Skin of body (tissue), 2 donors: ENCODE data around the gene THYN1. TPM values are rescaled to one million over a fixed set of nuclear protein-coding genes. Genes with fewer than 3 reads are reported as not detected.
"Not testable (repeated sequence)": the region's sequence is repeated elsewhere in the genome, so short reads cannot be mapped to it uniquely, and the experiment has no call there.

Source experiments
- DNase-seq: peaks from one replicate; lab custom pipeline; 2025; lab: John Stamatoyannopoulos, UW
- total RNA-seq: library from RNA; depleted of rRNA; stranded (reverse); fragments of >200 nt; gene quantifications from one replicate; pipeline ENCODE4 v1.2.3, GENCODE V29; 2014

The THYN1 gene
- 28.8 TPM for total RNA-seq

DNA sequence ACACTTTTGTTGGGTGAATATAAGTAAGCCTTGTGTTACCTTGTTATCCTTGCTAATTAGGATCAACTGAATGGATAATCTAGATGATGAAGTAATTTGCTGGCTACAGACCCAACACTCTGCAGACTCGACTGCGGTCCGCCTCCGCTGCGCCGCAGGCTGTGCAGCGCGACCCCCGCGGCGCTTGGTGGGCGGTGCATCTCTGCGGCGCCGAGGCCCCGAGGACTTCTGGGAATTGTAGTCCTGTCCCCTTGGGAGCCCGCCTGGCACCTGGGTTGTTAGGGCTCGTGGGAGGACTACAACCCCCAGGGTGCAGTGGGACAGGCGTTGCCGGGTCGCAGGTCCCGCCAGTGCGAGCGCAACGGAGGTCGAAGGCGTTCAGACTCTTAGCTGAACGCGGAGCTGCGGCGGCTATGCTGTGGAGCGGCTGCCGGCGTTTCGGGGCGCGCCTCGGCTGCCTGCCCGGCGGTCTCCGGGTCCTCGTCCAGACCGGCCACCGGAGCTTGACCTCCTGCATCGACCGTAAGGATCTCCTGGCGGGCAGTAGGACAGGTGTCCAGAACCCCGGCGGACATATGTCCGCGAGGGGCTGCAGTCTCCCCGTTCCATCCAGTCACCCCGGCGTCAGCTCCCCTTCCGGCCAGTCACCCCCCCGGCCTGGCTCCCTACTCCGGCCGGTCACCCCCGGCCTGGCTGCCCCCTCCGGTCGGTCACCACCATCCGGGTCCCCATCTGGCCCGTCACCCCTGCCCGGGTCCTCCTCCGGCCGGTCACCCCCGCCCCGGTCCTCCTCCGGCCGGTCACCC is at the start of gene THYN1, which contains the start of gene ACAD8:
Gene THYN1, minus strand, starts transcription at position 165 of the 806 bp plus-strand sequence. CDS start 470 bp downstream, outside the sequence.
Gene ACAD8, plus strand, starts transcription at position 381 of the 806 bp plus-strand sequence. Its CDS starts 33 bp downstream, at position 414.
- DNase-seq: peak; percentile 96

DNA sequence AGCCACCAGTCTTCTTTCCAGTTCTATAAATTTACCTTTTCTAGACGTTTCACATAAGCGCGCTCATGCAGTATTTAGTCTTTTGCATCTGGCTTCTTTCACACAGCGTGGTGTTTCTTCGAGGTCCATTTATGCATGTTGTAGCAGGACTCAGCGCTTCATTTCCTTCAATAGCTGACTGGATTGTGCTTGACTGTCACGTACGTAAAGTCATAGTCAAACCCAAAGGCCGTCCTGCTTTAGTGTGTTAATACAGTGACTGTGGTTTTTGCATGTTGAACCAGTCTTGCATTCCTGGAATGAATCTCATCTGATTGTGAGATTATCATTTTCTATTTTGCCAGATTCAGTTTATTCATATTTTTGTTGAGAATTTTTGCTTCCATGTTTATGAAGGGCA is 41.5 kb upstream of the THYN1 start:
- no peak for DNase-seq

DNA sequence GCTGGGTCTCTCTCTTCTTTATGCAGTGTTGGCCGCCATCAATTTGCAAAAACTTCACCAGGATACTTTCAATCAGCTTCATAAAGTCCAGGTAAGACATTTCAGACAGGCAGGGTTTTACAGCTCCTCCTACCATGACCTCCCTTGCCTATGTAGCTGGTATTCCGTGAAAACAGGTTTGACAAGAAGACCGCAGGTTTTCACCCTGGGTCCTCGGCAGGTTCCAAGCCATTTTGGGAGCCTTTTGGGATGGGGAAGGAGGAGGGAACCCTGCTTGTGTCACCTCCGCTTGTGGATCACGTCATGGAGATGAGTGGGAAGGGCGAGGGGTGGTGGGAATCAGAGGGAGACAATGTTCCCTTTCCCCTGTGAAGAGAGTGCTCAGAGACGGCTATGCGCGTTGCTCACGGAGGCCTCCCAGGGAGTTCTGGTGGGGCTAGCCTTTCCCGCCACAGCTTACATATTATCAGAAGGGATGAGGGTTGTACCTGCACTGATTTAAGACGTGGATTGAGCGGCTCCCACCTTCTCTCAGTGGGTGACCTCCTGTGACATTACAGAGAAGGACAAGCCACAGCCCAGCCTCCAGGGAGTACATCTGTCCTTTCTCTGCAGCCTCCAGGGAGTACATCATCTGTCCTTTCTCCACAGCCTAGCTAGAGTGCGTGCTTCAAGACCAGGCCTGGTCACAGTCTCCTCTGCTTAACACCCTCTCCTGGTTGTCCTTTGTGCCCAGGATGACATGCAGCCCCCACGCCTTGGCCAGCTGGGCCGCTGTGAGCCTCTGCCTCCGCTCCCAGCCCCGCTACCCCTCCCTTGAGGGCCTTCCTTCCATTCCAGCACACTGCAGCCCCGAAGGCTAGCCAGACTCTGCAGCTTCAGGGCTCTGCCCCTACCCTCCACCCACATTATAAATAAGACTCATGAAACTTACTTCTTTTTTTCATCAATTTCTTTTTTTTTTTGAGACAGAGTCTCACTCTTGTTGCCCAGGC is 40.3 kb upstream of the THYN1 start:
- DNase-seq: no peak

DNA sequence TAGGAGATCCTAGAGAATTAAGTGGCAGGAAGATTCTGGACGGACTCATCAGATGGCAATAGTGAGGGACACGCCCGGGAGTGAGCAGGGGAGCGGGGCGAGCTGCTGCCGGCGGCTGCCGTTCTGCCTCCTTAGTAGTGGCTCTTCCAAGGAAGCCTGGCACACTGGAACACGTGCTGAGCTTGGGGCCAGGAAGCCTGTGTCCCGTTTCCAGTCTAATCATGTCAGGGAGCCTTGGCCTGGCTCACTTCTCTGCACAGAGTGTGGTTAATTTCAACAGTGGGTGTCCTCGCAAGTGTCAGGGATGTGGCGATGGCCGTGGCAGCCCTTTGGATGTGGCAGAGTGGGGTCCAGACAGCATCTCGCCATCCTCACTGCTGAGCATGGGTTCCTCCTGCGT is 39.5 kb upstream of the THYN1 start:
- DNase-seq: no peak

DNA sequence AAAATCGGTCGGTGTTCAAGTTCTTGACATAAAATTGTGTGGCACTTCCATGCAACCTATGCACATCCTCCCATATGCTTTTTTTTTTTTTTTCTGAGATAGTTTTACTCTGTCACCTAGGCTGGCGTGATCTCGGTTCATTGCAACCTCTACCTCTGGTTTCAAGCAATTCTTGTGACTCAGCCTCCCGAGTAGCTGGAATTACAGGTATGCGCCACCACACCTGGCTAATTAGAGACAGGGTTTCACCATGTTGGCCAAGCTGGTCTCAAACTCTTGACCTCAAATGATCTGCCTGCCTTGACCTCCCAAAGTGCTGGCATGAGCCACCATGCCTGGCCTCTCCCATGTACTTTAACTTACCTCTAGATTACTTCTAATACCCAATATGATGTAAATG is 38.0 kb upstream of the THYN1 start:
- DNase-seq: no peak

DNA sequence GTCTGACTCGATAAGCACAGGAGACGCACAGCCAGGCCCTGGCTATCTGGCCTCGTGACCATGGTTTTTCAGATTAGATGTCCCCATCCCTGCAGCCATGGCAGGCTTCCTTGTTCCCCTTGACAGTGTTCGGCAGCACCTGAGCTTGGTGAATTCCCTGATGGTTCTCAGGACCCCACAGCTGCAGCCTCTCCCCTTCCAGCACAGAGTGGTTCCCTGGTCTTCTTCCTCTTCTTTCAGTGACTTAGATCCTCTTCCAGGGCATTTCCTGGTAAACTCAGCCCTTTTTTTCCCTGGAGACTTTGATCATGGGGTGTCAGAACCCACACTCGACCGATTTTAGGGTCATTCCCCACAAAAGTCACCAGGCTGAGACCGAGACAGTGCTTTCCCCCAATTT is 37.5 kb upstream of the THYN1 start:
- no peak for DNase-seq

DNA sequence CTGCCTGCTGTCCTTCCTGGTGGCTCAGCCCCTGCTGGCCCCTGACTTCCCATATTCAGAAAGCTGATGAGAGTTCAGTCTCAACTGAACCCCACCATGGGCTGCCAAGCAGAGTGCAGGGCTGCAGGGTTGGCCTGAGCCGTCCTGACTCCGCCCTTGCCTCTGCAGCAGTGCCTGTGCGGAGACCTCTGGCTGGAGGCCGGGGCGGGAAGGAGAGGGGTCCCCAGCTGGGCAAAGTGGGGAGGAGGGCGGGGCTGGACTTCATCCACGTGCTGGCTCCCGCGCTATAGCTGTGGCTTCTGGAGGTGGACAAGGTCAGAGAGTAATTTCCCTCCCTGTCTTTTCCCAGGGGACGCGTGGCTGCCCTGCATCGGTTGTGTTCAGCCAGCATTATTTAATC is 36.6 kb upstream of the THYN1 start:
- DNase-seq: no peak

DNA sequence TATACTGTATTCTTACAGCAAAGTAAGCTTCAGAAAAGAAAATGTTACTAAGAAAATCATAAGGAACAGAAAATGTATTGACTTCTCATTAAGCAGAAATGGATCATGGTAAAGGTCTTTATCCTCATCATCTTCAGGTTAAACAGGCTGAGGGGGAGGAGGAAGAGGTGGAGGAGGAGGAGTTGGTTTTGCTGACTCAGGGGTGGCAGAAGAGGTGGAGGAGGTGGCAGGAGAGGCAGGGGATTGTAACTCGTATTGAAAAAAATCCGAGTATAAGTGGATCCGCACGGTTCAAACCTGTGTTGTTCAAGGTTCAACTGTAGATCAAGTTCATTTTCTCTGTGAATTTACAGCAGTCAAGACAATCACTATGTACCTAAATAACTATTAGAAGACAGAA is 36.0 kb upstream of the THYN1 start:
- DNase-seq: no peak

DNA sequence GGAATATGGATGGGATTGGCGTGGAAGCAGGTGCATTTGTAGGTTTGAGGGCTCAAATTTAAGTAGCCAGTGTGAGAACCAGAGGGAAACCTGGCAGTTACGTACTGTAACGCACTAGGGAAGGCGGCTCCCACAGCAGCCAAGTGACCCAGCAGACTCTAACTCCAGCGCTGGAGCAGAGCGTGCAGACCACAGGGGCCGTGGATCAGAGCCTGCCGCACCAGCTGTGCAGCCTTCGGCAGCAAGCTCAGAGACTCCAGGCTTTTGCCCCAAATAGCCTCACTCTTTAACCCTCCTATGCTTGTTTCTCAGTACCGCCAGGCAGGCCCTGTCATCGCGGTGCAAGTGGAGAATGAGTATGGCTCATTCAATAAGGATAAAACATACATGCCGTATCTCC is 35.3 kb upstream of the THYN1 start:
- DNase-seq: no peak

DNA sequence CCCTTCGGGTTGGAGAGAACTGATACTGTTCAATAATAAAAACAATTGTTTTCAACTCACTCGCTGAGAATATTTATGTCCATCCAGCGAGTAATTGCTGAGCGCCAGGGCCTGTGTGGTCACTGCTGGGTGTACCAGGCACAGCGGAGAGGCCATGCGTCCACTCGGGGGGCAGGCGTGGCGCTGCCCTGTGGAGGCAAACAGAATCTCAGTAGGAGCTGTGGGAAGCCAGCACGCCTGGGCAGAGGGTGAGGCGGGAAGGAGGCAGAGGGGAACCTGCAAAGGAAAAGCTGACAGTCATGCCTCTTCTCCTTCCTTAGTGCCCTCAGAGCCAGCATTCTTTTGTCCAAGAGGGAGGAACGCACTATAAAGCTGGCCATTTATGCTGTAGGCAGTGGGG is 34.4 kb upstream of the THYN1 start:
- no peak for DNase-seq

DNA sequence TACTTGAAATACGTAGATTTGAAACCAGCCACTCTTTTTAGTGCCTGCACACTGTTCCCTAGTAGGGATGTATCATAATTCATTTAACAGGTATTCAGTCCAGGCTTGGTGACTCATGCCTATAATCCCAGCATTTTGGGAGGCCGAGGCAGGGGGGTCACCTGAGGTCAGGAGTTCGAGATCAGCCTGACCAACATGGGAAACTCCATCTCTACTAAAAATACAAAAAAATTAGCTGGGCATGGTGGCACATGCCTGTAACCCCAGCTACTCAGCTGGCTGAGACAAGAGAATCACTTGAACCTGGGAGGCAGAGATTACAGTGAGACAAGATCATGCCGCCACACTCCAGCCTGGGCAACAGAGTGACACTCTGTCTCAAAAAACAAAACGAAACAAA is 31.2 kb upstream of the THYN1 start:
- not testable (repeated sequence) for DNase-seq

DNA sequence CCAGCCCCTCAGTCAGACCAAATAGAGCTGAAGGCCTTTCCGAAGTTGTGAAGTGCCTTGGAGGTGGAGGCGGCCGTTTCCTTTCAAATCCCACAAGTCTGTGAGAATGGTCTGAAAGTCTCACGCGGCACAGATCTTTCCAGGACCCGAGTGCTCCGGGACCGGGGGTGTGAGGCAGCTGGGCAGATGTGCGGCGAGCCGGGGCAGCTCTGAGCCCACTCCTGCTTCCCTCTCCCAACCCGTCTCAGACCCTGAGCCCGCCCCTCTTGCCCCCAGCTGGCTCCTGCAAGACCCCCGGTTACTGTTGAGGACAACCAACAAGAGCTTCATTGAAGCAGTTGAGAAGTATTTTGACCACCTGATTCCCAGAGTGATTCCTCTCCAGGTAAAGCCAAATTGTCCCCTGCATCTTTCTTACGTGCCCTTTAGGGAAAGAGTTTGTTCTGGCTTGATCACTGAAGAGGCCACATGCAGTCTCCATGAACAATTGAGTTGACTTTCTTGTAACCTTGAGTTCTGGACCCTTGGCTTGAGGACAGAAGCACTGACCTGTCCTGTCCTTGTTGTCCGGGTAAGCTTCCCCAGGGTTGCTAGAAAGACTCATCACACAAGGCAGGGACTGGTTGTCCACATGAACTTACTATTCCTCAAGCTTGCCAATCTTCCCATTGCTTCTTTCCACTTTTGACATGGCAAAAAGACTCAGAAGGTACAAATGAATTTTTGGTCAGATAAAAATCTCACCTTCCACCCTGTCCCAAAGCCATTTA is 30.5 kb upstream of the THYN1 start:
- DNase-seq: no peak

DNA sequence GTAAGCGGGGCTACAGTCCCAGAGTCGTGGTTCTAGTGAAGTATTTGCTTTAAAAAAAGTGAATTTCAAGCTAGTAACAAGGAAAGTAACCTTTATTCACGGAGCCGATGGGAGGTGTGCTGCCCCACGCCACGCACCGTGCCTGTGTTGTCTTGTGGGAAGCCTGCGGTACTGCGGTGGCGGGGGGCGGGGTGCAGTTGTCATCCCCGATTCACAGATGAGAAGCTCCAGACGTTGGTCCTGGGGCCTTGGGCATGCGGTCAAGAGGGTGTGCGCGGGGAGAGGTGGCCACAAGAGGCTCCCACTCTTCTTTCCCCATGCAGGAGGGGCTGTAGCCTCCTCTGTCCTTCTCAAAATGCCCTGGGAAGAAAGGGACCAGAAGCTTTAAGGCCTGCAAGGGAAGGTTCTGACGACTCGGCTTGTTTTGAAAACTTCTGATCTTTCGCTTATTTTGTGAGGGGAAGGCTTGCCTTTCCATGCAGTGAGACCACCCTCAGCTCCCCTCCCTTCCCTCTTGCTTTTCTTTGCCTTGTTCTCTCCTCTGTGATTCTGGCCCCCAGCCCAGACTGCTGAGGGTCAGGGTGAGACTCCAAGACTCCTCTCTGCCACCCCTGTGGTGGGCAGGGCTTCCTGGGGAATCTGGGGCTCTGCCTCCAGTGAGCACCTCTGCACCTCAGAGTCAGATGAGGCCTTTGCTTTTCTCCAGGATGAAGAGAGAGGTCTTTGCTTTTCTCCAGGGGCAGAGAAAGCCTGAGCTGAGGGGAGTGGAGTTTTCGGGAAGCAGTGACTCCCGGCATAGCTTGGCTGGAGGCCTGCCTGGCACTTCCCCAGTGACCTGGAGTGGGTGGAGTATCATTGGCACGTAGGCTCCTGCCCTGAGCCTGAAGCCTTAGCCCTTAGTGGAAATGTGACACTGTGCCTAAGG is 29.2 kb upstream of the THYN1 start:
- DNase-seq: no peak

DNA sequence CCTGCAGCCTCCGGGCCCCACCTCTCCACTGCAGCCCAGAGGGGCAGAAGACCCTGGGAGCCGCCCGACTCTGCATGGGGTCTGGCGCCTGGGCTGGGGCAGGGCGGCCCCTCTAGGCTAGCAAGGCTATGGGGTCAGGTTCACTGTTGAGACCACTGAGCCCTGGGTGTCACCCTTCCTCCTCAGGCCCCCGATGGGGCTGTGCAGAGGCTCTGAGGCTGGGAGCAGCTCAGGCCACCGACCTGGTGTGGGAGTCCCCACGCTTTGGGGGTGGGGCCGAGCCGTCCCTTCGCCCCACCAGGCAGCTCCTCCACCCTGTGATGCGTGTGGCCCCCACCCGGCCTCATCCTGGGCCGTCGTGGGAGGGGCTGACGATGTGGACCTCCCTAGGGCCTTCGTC is 28.5 kb upstream of the THYN1 start:
- DNase-seq: not testable (repeated sequence)

DNA sequence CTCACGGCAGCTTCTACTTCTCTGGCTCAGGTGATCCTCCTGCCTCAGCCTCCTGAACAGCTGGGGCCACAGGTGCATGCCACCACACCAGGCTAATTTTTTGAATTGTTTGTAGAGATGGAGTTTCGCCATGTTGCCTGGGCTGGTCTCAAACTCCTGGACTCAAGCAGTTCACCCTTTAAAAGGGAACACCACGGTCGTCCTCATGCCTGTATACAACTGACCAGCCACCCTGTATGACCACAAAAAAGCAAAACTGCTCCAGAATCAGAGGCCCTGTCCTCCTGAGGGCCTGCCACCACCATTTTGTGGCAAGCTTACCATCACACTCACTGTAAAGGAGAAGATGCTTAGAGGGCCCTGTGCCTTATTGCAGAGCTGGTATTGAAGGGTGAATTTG is 25.2 kb upstream of the THYN1 start:
- DNase-seq: no peak

DNA sequence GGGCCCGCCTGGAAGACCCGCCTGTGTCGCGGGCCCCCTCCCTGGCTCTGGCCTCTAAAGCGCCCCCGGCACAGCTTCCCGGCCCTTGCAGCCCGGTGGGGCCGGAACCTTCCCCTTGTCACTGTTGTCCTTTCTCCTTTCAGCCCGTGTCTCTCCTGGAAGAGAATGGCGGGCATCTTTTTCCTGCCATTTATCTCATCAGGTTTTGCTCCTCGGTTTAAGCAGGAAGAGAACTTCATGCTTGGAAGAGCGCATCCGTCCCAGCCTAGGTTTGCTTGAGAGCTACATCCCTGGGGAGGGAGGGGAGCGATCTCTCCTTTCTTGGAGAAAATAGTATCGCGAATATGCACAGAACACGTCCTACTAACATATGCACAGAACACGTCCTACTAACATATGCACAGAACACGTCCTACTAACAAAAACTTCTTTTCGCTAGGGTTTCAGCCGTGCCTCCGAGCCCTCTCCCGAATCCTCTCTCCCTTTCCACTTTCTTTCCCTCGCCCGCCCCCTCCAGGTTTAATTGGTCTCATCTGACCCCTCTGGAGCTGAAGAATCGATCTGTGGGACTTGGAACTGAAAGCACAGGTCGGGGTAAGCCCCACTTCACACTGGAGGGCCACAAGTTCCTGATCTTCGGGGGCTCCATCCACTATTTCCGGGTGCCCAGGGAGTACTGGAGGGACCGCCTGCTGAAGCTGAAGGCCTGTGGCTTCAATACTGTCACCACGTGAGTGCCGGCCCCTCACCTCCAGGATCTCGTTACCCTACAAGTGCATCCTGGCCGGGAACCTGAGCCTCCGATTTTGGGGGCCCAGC is 24.2 kb upstream of the THYN1 start:
- DNase-seq: no peak

DNA sequence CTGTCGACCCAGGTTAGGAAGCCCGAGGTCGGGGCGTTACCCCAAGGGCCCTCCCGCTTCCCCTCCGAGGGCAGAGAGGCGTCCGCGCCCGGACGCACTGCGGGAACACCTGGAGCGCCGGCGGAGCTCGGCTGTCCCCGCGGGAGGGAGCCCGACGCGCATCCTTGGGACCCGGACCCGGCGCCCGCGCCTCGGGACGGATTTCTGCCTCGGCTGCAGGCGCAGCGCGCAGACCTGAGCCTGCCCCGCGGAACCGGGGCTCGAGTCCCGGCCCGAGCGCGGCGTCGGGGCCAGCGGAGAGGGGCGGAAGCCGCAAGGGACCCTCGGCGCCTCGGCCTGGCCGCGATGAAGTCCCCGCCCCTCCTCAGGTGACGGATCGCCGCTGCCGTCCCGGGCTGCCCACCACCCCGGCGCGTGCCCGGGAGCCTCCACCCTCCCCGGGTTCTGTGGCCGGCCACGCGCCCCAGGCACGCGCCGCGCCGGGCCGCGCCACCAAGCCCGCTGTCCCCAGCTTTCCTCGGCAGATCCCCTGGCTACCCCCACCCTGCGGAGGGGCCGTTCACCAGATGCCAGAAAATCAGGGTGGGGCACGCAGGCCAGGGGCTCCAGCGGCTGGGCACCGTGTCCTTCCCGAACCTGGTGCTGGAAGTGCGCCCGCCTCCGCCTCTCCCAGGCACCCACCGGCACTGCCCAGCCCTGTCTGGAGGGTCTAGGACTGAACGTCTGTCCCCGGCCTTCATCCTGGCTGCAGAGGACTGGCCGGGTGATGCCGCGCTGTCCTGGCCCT is 23.4 kb upstream of the THYN1 start:
- DNase-seq: no peak

DNA sequence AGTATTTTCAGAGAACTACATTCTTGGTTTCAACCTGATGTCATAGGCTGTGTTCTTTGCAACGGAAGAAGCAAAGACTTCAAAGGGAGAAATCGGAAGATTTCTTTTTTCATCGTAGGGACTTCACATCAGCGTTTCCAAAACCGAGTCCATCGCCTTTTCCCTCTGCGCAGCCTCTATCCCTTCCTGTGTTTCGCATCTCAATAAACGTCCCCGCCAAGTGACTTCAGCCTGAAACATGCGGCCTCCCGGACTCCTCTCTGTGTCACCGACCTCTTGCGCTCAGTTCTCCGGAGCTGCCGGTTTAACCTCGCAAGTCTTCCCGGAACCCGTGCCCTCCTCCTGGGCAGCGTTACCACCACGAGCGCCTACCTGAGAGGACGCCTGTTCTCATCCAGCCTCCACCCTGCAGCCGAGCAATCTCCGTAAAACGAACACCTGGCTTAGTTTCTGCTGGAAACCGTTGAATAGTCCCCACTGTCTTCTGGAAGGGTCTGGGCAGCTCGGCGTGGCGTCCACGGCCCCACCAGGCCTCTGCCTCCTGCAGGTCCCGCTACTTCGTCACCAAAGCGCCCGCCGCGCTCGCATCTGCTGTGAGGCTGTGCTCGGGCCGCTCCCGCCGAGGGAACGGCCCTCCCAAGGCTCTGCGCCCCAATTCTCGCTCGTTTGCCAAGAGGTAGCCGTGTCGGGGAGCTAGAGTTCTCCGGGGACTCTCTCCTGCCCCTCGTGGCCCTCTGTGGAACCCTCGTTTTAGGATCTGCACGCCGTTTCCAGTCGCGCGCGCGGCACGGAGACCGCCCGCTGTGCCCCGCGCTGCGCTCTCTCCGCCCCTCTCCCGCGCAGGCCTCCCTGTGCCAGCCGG is 22.6 kb upstream of the THYN1 start, which contains the start of gene GLB1L3:
Gene GLB1L3, plus strand, starts transcription at position 846 of the 862 bp plus-strand sequence. CDS start 362 bp downstream, outside the sequence.
- no peak for DNase-seq
